Measurements from ENCODE around the gene DMRTB1.

DNA sequence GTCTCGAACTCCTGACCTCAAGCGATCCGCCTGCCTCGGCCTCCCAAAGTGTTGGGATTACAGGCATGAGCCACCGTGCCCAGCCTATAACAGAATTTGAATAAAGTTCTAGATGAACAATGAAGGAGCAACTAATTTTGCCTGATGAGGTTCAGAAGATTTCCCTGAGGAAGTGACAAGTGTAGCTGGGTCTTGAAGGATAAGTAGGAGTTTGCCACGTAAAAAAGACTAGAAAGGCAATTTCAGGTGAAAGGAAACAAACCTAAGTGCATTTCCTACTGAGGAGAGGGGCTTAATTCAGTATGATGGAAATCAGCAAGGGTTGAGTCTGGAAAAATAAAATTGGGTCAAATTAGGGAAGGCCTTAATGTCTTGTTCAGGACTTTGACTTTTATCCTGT is 18.6 kb upstream of the DMRTB1 start:
- TF ChIP-seq EZH2 (IDR thresholded peaks at IDR 0.05; ENCODE audit: borderline replicate concordance, insufficient read depth, low read length, poor library complexity, severe bottlenecking) (no peak), RAD21 (conservative IDR thresholded peaks at IDR 0.05) (no peak), EP300 (conservative IDR thresholded peaks at IDR 0.05; ENCODE audit: poor library complexity, severe bottlenecking) (no peak), SMC3 (conservative IDR thresholded peaks at IDR 0.05; ENCODE audit: poor library complexity) (no peak), POLR2AphosphoS5 (IDR thresholded peaks at IDR 0.05) (no peak)
- TF ChIP-seq, protein P1, sequence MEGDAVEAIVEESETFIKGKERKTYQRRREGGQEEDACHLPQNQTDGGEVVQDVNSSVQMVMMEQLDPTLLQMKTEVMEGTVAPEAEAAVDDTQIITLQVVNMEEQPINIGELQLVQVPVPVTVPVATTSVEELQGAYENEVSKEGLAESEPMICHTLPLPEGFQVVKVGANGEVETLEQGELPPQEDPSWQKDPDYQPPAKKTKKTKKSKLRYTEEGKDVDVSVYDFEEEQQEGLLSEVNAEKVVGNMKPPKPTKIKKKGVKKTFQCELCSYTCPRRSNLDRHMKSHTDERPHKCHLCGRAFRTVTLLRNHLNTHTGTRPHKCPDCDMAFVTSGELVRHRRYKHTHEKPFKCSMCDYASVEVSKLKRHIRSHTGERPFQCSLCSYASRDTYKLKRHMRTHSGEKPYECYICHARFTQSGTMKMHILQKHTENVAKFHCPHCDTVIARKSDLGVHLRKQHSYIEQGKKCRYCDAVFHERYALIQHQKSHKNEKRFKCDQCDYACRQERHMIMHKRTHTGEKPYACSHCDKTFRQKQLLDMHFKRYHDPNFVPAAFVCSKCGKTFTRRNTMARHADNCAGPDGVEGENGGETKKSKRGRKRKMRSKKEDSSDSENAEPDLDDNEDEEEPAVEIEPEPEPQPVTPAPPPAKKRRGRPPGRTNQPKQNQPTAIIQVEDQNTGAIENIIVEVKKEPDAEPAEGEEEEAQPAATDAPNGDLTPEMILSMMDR (IDR thresholded peaks at IDR 0.05; ENCODE audit: poor library complexity, severe bottlenecking), result no peak
